Jurkat, Clone E6-1 (cell line): ENCODE data around the gene JARID2.
"Not testable (repeated sequence)": the region's sequence is repeated elsewhere in the genome, so short reads cannot be mapped to it uniquely, and the experiment has no call there.

Experiments used
- DNase-seq: peaks from one replicate; pipeline ENCODE4 v3.0.0-alpha.2; 2011; ENCODE audit warnings: low read depth, low spot score
- H3K4me3 ChIP-seq: 2 replicates; pipeline ENCODE4 v1.5.1; 2011; ENCODE audit warnings: mild to moderate bottlenecking, low read length, control low read depth, moderate library complexity

The JARID2 gene

DNA sequence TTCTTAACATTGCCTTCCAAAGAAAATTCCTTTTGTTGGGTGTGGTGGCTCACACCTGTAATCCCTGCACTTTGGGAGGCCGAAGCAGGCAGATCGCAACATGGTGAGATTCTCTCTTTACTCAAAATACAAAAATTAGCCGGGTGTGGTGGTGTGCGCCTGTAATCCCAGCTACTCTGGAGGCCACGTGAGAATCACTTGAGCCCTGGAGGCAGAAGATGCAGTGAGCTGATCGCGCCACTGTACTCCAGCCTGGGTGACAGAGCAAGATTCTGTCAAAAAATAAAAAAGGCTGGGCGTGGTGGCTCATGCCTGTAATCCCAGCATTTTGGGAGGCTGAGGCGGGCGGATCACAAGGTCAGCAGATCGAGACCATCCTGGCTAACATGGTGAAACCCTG, 77.7 kb downstream of the JARID2 start:
- DNase-seq, H3K4me3 ChIP-seq: not testable (repeated sequence)

DNA sequence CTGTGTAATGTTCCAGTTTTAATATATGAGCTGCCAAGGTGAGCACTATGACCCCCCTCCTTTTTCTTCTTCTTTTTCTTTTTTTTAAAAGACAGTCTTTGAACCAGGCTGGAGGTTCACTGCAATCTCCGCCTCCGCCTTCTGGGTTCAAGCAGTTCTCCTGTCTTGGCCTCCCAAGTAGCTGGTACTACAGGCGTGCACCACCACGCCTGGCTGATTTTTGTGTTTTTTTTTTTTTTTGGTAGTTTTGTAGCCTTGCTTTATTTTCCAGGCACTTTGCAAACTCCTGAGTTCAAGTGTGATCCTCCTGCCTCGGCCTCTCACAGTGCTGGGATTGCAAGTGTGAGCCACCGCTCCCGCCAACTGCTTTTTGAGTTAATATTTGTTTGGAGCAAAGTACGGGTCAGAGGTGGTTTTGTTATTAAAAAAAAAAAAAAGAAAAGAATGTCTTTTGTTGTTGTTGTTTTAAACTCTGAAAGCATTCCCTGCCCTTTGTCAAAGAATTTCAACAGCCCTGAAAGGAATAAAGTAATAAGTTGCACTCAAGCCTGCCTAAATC, 78.6 kb downstream of the JARID2 start:
- DNase-seq = no peak
- no peak overlapping the region for H3K4me3 ChIP-seq

DNA sequence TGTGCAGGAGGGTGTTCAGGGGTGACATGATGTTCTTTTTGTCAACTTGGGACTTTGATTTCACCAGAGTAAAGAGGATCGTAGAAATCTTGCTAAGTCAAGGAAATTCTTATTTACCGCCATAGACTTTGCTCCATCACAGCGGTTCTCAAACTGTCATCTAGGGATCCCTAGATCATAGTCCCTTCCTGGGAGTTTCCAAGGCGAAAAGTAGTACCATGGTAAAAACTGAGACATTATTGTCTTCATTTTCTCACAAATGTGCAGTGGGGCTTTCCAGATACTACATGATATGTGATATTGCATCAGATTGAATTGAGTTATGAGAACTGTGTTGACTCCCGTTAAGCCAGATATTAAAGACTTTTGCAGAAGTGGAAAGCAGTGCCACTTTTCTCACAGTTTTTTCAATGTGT, 79.7 kb downstream of the JARID2 start:
- no peak overlapping the region for H3K4me3 ChIP-seq
- DNase-seq = no peak

DNA sequence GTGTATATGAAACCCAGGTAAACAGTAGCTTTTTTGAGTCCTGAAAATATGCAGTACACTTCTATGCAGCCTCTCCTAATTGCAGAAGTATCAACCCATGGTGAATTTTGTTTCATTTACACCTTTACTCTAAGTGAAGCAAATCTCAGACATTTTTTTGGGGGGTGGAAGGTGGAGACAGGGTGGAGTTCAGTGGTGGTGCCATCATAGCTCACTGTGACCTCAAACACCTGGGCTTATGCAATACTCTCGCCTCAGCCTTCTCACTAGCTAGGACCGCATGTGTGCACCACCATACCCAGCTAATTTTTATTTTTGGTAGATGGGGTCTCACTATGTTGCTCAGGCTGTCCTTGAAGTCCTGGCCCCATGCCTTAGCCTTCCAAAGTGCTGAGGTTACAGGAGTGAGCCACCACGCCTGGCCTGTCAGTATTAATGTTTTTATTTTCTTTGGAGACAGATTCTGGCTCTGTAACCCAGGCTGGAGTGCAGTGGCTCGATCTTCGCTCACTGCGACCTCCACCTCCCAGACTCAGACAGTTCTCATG, 80.3 kb downstream of the JARID2 start:
- DNase-seq = no peak
- no peak overlapping the region for H3K4me3 ChIP-seq

DNA sequence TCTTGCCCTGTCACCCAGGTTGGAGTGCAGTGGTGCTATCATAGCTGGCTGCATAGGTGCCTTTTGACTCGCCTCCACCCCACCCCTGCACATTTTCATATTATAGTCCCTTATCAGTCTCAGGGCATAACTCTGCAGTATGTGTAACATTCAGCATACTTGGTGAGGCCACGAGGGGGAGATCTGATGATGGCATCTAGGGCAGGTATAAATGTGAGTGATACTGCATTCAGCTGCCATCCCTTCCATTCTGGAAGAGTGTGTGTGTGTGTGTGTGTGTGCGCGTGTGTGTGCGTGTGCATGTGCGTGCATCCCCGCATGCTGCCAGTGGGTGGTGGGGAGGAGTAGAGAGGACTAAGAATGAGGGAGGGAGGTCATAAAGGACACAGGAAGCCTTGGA, 81.4 kb downstream of the JARID2 start:
- DNase-seq = peak; percentile 60
- H3K4me3 ChIP-seq = no peak overlapping the region

DNA sequence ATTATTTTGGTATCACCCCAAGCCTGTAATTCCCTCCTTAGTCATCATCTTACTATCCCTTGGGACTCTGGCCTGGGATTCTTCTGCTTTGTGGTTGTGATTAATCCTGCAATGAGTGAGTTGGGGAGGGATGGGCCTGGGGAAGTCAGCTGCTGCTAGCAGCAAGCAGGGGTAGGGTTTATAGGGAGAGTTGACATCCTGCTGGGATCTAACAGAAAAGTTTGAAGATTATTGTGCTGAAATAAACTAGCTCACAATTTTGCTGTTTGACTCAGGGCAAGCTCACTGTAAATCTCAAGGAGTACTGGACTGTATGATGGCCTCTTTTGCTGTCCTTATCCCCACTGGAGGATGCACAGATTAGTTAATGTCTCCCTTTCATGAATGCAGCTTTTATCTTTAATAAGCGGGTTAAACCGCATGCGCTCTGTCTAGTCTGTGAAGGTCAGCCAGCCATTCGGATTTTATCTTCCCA, 83.4 kb downstream of the JARID2 start:
- no peak overlapping the region for H3K4me3 ChIP-seq
- DNase-seq = no peak

DNA sequence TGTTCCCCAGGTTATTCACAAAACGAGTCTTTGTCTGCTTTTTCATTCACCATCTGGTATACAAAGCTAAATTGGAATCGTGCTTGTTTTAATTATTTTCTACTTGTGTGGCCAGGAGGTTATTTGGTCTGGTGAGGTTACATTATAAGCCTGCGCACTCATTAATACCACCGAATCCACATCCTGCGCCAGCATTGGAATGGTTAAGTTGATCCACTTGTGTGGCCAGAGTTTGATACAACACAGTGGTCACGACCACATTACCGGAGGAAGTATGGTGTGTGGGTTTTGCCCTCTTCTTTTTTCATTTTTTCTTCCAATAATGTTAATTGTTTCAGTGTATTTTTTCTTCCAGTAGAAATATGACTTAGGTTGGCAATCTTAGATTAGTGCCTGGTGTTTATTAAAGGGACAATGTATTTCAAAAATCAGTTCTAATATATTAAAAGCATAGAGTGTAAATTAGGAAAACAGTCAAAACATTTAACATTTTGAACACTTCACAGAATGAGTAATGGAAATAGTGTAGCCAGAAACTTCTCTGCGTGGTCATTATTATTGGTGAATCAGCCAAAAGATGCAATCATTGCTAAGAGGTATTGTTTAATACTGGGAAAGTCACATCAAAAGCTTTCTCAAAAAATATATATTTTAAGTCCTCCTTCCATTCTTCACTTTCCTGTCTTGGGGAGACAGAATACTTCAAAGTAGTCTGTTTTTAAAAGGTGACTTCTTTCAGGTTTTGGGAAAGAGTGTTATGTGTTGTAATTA, 84.5 kb downstream of the JARID2 start:
- DNase-seq = peak; percentile 44
- H3K4me3 ChIP-seq = no peak overlapping the region

DNA sequence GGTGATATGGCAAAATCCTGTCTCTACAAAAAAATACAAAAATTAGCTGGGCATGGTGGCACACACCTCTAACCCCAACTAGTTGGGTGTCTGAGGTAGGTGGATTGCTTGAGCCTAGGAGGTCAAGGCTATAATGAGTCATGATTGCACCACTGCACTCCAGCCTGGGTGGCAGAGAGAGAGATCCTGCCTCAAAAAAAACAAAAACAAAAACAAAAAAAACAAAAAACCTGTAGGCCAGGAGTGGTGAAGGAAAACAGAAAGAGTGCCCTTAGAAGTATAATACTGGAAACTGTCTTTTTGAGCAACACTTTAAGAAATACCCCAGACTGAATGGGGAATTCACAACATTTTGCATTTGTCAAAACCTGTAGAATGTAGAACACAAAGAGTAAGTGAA, 85.3 kb downstream of the JARID2 start:
- H3K4me3 ChIP-seq = no peak overlapping the region

DNA sequence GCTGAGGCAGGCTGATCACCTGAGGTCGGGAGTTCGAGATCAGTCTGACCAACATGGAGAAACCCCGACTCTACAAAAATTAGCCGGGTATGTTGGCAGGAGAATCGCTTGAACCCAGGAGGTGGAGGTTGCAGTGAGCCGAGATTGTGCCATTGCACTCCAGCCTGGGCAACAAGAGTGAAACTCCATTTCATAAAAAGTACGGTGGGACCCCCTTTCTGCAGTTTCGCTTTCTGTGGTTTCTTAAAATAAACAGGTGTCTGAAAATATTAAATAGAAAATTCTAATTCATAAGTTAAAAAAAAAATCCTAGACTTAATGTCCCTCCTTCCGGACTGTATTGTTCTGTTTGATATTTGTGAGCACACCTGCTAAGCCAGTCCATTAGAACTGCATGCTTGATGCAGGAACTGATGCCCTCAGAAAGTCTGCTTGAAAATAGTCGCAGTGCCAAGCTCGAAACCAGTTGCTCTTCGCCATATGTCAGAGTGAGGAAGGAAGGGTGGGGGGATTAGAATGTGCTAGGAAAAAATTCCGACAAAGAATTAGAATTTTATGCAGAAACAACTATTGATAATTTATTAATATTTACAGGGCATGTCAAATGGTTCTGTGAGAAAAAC, 85.9 kb downstream of the JARID2 start:
- no peak for DNase-seq
- H3K4me3 ChIP-seq = no peak overlapping the region

More for the DNA sequence above, 85.3 kb downstream of the JARID2 start:
- DNase-seq = no peak

DNA sequence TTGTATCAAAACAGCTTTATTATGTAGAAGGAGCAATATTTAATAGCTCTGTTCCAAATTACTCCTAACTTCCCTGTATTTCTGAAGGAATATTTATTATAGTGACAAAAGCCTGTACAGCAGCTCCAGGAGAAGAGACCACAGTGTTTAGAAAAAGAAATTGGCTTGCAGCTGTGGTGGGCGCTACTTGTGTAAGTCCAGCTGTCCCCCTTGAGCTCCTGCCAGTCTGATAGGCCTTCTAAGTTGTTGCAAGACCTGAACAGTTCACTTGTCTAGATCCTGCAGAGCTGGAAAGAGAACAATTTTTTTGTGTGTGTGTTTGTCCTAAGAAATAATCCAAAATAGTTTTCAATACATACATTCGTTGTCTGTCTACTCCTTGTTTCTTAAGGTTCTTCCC, 86.6 kb downstream of the JARID2 start:
- no peak overlapping the region for H3K4me3 ChIP-seq
- no peak for DNase-seq

DNA sequence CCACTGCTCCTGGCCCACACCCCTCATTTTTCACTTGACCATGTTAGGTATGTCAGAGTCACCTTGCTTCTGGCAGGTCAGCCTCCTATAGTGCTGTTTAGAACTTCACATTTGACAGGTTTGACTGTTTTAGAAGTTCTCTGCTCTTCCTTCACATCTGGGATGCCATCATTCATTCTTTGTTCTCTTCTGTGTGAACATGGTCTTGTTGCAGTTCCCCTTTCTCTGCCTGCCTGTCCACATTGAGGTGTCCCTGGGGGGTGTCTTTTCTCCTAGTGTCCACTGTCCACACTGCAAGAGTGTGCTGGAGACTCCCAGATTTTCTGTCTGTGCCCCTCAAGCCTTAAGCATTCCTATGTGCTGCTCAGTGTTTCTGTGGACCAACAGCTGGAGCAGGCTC, 89.5 kb downstream of the JARID2 start:
- DNase-seq = no peak
- no peak overlapping the region for H3K4me3 ChIP-seq

DNA sequence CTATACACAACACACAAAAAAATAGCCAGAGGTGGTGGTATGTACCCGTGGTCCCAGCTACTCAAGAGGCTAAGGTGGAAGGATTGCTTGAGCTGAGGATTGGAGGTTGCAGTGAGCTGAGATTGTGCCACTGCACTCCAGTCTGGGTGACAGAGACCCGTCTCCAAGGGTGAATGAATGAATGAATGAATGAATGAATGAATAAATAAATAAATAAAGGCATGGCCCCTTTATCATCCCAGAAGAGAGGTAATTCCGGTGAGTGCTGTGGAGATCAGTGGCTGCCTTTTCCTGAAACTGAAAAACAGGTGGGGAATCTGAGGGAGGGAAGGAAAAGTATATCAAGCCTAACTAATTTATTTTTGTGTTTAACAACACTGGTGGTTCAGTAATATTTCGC, 90.0 kb downstream of the JARID2 start:
- DNase-seq = no peak
- no peak overlapping the region for H3K4me3 ChIP-seq

DNA sequence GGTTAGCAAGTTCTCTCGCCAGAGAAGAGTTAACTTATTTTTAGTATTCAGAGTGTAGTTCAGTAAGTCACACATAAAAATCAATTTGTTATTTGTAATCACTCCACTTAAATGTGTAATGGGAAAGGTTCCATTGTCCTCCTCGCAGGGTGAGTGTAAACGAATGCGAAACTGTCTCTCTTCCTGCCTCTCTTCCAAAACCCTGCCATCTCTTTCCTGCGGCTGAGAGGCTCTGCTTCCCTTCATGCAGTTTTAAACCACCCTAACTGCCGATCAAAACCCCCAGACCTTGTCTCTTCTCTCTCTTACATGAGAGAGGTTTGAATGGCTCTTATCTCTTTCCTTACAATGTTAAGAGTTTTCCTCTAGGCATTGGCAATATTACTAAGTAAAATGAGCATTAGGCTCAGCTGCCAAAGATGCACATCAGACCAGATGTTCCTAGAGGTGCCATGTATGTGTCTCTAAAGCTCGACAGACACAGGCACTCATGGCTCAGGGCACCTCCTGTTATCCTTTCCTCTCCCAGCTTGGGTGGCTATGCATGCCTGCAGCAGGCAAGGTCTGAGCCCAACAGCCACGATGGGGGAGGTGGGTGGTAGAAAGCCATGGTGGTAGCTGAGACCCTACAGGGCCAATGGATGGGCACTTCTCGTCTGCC, 91.2 kb downstream of the JARID2 start:
- H3K4me3 ChIP-seq = no peak overlapping the region
- no peak for DNase-seq

DNA sequence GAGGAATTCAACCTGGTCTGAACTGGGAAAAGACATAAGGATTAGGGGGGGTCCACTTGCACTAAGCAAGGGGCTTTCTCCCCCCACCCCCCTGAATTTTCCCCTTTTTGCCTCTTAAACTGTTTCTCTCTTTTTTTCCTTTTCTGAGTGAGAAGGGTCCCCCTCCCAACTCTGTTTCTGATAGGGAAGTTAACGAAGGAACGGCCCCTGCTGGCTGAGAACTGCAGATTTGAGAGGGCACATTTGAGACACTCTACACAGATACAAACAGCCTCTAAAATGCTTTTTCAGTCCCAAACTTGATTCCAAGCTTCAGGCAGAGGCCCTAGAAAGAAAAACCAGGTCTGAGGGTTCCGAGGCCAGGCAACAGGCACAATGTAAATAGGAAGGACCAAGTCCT, 91.7 kb downstream of the JARID2 start:
- no peak for DNase-seq
- H3K4me3 ChIP-seq = no peak overlapping the region

DNA sequence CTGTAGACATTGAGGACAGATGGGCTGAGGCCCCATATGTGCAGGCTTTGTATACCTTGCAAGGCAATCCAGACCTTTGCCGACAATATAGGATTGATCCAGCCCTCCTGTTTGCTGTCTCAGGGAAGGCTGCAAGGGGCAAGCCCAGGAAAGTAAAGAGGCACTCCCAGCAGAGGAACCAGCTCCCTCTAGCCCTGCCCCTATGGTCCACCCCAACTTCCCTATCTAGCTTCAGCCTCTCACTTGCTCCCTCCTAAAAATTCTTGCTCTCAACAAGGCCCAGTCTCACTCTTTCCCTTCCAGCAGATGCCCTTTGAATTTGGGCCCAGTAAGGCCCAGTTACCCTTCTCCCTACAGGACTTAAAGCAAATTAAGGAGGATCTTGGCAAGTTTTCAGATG, 92.6 kb downstream of the JARID2 start:
- DNase-seq = no peak
- no peak overlapping the region for H3K4me3 ChIP-seq

DNA sequence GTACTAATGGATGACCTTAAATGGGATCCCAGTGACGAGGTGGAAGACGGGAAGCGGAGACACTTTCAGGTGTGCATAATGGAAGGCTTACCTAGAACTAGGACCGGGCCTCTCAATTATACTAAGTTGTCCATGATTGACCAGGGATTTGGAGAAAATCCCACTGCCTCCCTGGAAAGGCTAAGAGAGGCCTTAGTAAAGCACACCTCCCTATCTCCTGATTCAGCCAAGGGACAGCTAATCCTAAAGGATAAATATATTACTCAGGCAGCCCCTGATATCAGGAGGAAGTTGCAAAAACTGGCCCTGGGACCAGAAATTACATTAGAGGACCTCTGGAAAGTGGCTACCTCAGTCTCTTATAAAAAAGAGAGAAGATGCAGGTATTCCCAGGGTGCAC, 93.2 kb downstream of the JARID2 start:
- no peak overlapping the region for H3K4me3 ChIP-seq
- DNase-seq = no peak

DNA sequence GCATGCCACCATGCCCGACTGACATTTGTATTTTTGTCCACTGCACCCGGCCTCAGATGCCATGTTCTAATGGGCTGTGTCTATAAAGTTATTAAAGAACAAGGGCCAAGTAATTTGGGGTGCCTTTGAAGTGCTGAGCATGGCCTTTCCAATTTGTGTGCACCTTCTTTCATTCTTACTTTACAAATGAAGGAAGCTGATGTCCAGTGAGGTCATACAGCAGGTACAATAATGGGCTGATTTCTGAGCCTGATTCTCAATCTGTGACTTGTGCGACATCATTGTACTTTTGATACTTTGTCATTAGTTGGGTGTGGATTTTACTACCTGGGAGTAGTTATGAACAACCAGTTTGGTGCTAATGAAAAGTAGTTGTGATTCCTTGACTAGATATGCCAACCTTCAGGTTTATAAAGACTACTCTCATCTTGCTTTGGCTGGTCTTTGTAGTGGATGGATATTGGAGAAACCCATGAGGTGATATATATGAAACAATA, 94.3 kb downstream of the JARID2 start:
- no peak for DNase-seq
- no peak overlapping the region for H3K4me3 ChIP-seq

DNA sequence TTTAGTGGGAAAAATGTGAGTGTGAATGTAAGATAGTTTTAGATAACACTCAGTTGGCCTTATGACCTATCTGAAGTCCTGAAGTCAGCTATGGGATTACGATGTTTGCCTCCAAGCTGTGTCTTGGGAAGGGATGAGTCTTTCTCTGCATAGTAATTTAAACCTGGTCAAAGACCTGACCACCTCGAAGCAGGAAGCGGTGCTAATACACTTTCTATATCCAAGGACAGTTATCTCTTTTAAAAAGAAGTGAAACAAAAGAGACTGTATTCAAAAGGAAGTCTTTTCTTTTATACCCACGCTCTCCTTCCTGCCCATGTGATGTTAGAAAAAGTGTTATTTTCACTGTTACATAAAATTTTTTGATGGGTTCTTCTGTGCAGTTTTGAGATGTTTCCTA, 94.9 kb downstream of the JARID2 start:
- no peak overlapping the region for H3K4me3 ChIP-seq
- no peak for DNase-seq

DNA sequence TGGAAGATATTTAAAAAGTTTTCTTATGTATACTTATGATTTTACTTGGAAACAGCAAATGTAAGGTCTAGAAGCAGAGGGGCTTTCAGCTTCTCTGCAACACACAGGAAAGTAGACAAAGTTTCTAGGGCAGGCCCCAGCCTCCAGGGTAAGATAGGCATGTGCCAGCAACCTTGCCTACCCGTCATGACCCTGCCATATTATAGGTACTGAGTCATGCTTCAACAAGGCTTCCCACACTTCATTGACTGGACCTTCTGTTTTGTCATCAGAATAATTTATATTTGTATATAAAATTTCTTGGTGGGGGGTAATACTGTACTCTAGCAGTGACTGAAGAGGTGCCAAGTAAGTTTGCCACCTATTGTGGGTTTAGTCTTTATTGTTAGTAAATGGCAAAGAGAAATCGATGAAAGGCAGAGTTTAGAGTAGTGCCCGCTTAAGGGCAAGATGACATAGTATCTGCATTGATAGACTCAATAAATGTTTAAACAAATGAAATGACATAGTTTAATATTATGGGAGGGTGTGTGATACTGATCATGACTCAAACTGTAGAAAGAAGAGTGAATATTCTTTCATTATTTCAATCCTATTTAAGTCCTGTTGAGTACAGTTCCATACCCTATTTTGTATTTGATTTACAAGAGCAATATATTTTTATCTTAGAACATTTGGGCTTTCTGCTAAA, 95.6 kb downstream of the JARID2 start:
- no peak overlapping the region for H3K4me3 ChIP-seq
- DNase-seq = no peak
